K562 (cell line): ENCODE measurements around the gene VARS1. TPM values are rescaled to one million over a fixed set of nuclear protein-coding genes. Genes with fewer than 3 reads are reported as not detected.

Experiments used
- ARHGAP35 ChIP-seq: fragments of 450-650 bp; IDR thresholded peaks from 2 replicates; pipeline ENCODE4 v1.6.1; 2018; ENCODE audit not compliant: partially characterized antibody
- CAMTA2 ChIP-seq: fragments of 250-450 bp; sonication (Bioruptor Pico); conservative IDR thresholded peaks from 2 replicates; pipeline ENCODE4 v1.5.1; 2022
- FOXJ2 ChIP-seq: fragments of 200-800 bp; sonication (Bioruptor generic); IDR thresholded peaks from 2 replicates; pipeline ENCODE4 v1.6.1; 2016; ENCODE audit warnings: missing genetic modification characterization, missing compliant biosample characterization
- LARP7 ChIP-seq: fragments of 450-650 bp; IDR thresholded peaks from 2 replicates; pipeline ENCODE4 v1.6.1; 2016
- NCOA4 ChIP-seq: fragments of 450-650 bp; IDR thresholded peaks from 2 replicates; pipeline ENCODE4 v1.6.1; 2018; ENCODE audit warnings: mild to moderate bottlenecking; ENCODE audit not compliant: partially characterized antibody
- POLR2G ChIP-seq: fragments of 200-400 bp; formaldehyde crosslinking; IDR thresholded peaks from 2 replicates; pipeline ENCODE4 v1.6.1; 2017; ENCODE audit warnings: low read depth, mild to moderate bottlenecking, antibody characterized with exemption, low read length, moderate library complexity
- SAFB ChIP-seq: fragments of 200-400 bp; formaldehyde crosslinking; IDR thresholded peaks from 2 replicates; pipeline ENCODE4 v1.6.1; 2017; ENCODE audit warnings: low read depth, low read length, borderline replicate concordance
- TARDBP ChIP-seq: fragments of 450-650 bp; IDR thresholded peaks from 2 replicates; pipeline ENCODE4 v1.6.1; 2016
- XRCC3 ChIP-seq: fragments of 450-650 bp; IDR thresholded peaks from 2 replicates; pipeline ENCODE4 v1.6.1; 2017; ENCODE audit warnings: mild to moderate bottlenecking, moderate library complexity
- ZBTB17 ChIP-seq: fragments of 450-650 bp; formaldehyde crosslinking; IDR thresholded peaks from 2 replicates; pipeline ENCODE4 v1.4.0; 2020; ENCODE audit warnings: mild to moderate bottlenecking
- ZNF134 ChIP-seq: fragments of 250-450 bp; sonication (Bioruptor Pico); conservative IDR thresholded peaks from 2 replicates; pipeline ENCODE4 v1.4.0; 2020
- ZNF239 ChIP-seq: fragments of 250-450 bp; sonication (Bioruptor Pico); IDR thresholded peaks from 2 replicates; pipeline ENCODE4 v1.4.0; 2020; ENCODE audit warnings: mild to moderate bottlenecking
- ZNF274 ChIP-seq: IDR thresholded peaks from 2 replicates; pipeline ENCODE4 v1.6.1; 2011; ENCODE audit warnings: low read depth, mild to moderate bottlenecking, low read length, moderate library complexity, borderline replicate concordance
- ZNF3 ChIP-seq: fragments of 250-450 bp; sonication (Bioruptor Pico); IDR thresholded peaks from 2 replicates; pipeline ENCODE4 v1.5.0; 2021; ENCODE audit warnings: mild to moderate bottlenecking, moderate library complexity
- polyA plus RNA-seq, 8 experiments: library from polyadenylated mRNA; depleted of rRNA in 4 of 8; stranded (reverse) in 5 of 8; unstranded in 3 of 8; fragments of >200 nt; fragmentation: Nextera tagmentation in 2 of 8; fragmentation: Illumina TruSeq in 1 of 8; extraction: Ambion mirVana in 2 of 8; extraction: Trizol in 1 of 8; gene quantifications; 2 replicates each; pipeline versions ENCODE4 v1.2.1 to v1.2.3, GENCODE V29; 2011 to 2014; ENCODE audit warnings: inconsistent platforms in 1 of 8, missing spikeins in 1 of 8
- total RNA-seq, 7 experiments: library from RNA; depleted of rRNA in 6 of 7; stranded (reverse); fragments of >200 nt in 6 of 7; fragmentation: Illumina TruSeq in 2 of 7; extraction: Trizol in 2 of 7; gene quantifications; 2 replicates each; pipeline versions ENCODE4 v1.2.1 to v1.2.3, GENCODE V29; 2011 to 2021; ENCODE audit warnings: low replicate concordance in 1 of 7
- TF ChIP-seq, protein P1 (sequence below): sonication (generic); formaldehyde crosslinking; IDR thresholded peaks from 2 replicates; pipeline ENCODE4 v1.8.0; 2022; ENCODE audit warnings: mild to moderate bottlenecking, low read depth, missing genetic modification reagents
- TF ChIP-seq, protein P2 (sequence below): fragments of 450-650 bp; formaldehyde crosslinking; IDR thresholded peaks from 2 replicates; pipeline ENCODE4 v1.4.0; 2020; ENCODE audit warnings: mild to moderate bottlenecking
- TF ChIP-seq, protein P3 (sequence below), 2 experiments: fragments of 450-650 bp in 1 of 2; sonication (generic) in 1 of 2; formaldehyde crosslinking in 1 of 2; IDR thresholded peaks in 1 of 2; conservative IDR thresholded peaks in 1 of 2; 2 replicates each; pipeline versions ENCODE4 v1.6.1 to v1.8.1; 2016 to 2023; ENCODE audit warnings: mild to moderate bottlenecking in 2 of 2, moderate library complexity in 2 of 2, inconsistent platforms in 1 of 2, missing genetic modification reagents in 1 of 2
- TF ChIP-seq, protein P4 (sequence below): fragments of 250-450 bp; sonication (Bioruptor Pico); IDR thresholded peaks from 2 replicates; pipeline ENCODE4 v1.8.0; 2021; ENCODE audit warnings: moderate library complexity, mild to moderate bottlenecking, inconsistent platforms
- TF ChIP-seq, protein P5 (sequence below), 2 experiments: fragments of 450-650 bp in 1 of 2; sonication (generic) in 1 of 2; formaldehyde crosslinking; conservative IDR thresholded peaks; 2 replicates each; pipeline versions ENCODE4 v1.4.0 to v1.8.1; 2020 to 2022; ENCODE audit warnings: mild to moderate bottlenecking in 1 of 2, missing genetic modification reagents in 1 of 2
- TF ChIP-seq, protein P6 (sequence below): fragments of 450-650 bp; IDR thresholded peaks from 2 replicates; pipeline ENCODE4 v1.6.1; 2017; ENCODE audit warnings: mild to moderate bottlenecking, moderate library complexity
- TF ChIP-seq, protein P7 (sequence below): fragments of 450-650 bp; IDR thresholded peaks from 2 replicates; pipeline ENCODE4 v1.6.1; 2016; ENCODE audit warnings: mild to moderate bottlenecking

The VARS1 gene
- total and polyA plus RNA-seq, 9 of the 15 experiments (the other 6 are each of a cell fraction or from before 2014, with no cell fraction given): 2.9 to 488 (median 130) TPM

DNA sequence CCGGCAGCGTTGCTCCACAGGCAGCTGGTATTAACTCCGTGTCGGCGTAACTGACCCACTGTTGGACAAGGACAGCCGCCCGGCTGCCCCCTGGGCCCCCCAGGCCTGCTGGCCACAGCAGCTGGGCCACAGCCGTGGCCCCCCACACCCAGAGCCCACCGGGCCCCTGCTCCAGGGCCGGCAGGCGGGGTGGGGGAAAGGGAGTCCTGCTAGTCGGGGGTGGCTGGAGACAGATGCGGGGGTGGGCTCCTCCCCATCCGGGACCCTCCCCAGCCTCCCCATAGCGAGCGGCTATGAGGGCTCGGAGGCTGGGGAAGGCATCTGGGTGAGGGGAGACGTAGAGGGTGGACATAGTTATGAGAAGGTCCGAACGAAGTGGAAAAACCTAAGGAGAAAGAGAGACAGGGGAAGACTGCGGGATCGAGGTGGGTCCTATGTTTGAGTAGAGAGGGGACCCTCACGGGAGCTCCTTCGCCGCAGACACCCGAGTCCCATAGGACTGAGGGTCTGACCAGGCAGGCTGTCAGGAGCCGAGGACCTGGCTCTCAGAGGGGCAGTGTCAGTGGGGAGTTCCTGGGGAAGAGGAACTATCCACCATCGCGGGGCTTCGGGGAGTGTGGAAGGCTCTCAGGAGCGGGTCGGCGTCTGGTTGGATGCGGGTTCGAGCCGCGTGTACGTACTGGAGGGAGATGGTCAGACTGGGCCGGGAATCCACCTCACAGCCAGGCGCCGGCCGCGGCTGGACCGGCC, 511 bp downstream of the VARS1 start (continued):
- peak; percentile 5 for TF ChIP-seq ARHGAP35
- TF ChIP-seq TARDBP: no peak
- no peak for TF ChIP-seq SAFB
- TF ChIP-seq, protein P1, sequence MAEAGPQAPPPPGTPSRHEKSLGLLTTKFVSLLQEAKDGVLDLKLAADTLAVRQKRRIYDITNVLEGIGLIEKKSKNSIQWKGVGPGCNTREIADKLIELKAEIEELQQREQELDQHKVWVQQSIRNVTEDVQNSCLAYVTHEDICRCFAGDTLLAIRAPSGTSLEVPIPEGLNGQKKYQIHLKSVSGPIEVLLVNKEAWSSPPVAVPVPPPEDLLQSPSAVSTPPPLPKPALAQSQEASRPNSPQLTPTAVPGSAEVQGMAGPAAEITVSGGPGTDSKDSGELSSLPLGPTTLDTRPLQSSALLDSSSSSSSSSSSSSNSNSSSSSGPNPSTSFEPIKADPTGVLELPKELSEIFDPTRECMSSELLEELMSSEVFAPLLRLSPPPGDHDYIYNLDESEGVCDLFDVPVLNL: no peak
- no peak for TF ChIP-seq ZNF3 (CRISPR knock-in tag)
- TF ChIP-seq, protein P2, sequence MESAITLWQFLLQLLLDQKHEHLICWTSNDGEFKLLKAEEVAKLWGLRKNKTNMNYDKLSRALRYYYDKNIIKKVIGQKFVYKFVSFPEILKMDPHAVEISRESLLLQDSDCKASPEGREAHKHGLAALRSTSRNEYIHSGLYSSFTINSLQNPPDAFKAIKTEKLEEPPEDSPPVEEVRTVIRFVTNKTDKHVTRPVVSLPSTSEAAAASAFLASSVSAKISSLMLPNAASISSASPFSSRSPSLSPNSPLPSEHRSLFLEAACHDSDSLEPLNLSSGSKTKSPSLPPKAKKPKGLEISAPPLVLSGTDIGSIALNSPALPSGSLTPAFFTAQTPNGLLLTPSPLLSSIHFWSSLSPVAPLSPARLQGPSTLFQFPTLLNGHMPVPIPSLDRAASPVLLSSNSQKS (CRISPR knock-in tag): no peak
- TF ChIP-seq, protein P3, sequence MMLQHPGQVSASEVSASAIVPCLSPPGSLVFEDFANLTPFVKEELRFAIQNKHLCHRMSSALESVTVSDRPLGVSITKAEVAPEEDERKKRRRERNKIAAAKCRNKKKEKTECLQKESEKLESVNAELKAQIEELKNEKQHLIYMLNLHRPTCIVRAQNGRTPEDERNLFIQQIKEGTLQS (IDR thresholded peaks at IDR 0.05): no peak
- TF ChIP-seq, protein P3 (CRISPR knock-in tag; conservative IDR thresholded peaks at IDR 0.05): no peak
- TF ChIP-seq FOXJ2 (tag): no peak
- TF ChIP-seq, protein P4, sequence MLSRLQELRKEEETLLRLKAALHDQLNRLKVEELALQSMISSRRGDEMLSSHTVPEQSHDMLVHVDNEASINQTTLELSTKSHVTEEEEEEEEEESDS (CRISPR knock-in tag): no peak
- TF ChIP-seq, protein P5, sequence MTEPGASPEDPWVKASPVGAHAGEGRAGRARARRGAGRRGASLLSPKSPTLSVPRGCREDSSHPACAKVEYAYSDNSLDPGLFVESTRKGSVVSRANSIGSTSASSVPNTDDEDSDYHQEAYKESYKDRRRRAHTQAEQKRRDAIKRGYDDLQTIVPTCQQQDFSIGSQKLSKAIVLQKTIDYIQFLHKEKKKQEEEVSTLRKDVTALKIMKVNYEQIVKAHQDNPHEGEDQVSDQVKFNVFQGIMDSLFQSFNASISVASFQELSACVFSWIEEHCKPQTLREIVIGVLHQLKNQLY (CRISPR knock-in tag; conservative IDR thresholded peaks at IDR 0.05): peak in 1 of 2 experiments; percentile 37; a peak in 1 of 4 replicates
- TF ChIP-seq LARP7: no peak
- TF ChIP-seq, protein P6, sequence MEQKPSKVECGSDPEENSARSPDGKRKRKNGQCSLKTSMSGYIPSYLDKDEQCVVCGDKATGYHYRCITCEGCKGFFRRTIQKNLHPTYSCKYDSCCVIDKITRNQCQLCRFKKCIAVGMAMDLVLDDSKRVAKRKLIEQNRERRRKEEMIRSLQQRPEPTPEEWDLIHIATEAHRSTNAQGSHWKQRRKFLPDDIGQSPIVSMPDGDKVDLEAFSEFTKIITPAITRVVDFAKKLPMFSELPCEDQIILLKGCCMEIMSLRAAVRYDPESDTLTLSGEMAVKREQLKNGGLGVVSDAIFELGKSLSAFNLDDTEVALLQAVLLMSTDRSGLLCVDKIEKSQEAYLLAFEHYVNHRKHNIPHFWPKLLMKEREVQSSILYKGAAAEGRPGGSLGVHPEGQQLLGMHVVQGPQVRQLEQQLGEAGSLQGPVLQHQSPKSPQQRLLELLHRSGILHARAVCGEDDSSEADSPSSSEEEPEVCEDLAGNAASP: no peak
- no peak for TF ChIP-seq CAMTA2 (CRISPR knock-in tag)
- TF ChIP-seq, protein P7, sequence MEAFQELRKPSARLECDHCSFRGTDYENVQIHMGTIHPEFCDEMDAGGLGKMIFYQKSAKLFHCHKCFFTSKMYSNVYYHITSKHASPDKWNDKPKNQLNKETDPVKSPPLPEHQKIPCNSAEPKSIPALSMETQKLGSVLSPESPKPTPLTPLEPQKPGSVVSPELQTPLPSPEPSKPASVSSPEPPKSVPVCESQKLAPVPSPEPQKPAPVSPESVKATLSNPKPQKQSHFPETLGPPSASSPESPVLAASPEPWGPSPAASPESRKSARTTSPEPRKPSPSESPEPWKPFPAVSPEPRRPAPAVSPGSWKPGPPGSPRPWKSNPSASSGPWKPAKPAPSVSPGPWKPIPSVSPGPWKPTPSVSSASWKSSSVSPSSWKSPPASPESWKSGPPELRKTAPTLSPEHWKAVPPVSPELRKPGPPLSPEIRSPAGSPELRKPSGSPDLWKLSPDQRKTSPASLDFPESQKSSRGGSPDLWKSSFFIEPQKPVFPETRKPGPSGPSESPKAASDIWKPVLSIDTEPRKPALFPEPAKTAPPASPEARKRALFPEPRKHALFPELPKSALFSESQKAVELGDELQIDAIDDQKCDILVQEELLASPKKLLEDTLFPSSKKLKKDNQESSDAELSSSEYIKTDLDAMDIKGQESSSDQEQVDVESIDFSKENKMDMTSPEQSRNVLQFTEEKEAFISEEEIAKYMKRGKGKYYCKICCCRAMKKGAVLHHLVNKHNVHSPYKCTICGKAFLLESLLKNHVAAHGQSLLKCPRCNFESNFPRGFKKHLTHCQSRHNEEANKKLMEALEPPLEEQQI: no peak
- TF ChIP-seq POLR2G: no peak
- no peak for TF ChIP-seq ZNF239 (CRISPR knock-in tag)
- TF ChIP-seq ZNF134 (CRISPR knock-in tag): no peak
- TF ChIP-seq NCOA4: no peak
- TF ChIP-seq XRCC3: no peak
- TF ChIP-seq ZNF274: no peak
- no peak for TF ChIP-seq ZBTB17 (CRISPR knock-in tag)
